HG02678 (cell line): ENCODE data around the gene TMEM87B.

Experiments
- ATAC-seq: cut with Tn5 transposase; IDR thresholded peaks from one replicate; pipeline ENCODE4 v1.9.1; 2021; ENCODE audit warnings: mild to moderate bottlenecking, moderate library complexity; ENCODE audit not compliant: unreplicated experiment

The TMEM87B gene

GRCh38 chr2:112163541-112163981, 108.5 kb downstream of the TMEM87B start:
- ATAC-seq: no peak

- ATAC-seq: no peak
Measured at GRCh38 chr2:112164876-112165275, 109.8 kb downstream of the TMEM87B start.

- no peak for ATAC-seq
Measured at GRCh38 chr2:112165296-112165695, 110.2 kb downstream of the TMEM87B start.

- no peak for ATAC-seq
Measured at GRCh38 chr2:112166806-112167499, 111.9 kb downstream of the TMEM87B start.

- ATAC-seq: no peak
Measured at GRCh38 chr2:112168422-112169124, 113.5 kb downstream of the TMEM87B start.
